Hematopoietic multipotent progenitor cell treated with erythropoietin and hydrocortisone succinate and interleukin-3 and kit ligand, for 15 days (in vitro differentiated cells): Measurements from ENCODE around the gene BCL2L1.

Experiments used
- DNase-seq: peaks from one replicate; pipeline ENCODE4 v3.0.0-alpha.2; 2015; ENCODE audit warnings: low spot score

Gene BCL2L1

DNA sequence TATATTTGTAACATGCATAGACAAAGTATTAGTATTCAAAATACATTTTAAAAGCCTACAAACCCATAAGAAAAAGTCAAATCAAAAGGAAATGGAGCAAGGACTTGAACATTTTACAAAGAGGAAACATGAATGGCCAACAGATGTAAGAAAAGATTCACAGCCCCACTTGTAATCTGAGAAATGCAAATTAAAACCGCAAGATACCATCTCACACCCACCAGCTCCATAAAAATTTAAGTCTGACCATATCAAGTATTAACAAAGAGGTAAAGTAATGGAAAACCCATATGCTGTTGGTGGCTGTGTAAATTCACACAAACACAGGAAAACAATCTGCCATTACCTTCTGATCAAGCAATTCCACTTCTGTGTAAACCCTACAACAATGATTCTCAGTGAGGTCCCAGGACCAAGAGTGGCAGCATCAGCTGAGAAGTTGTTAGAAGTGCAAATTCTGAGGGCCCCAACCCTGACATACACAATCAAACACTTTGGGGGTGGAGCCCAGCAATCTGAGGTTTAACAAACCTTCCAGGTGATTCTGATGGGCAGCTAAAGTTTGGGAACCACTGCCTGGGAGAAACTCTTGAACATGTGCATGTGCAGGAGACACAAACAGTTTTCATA is 30.9 kb downstream of the BCL2L1 start:
- DNase-seq = no peak

DNA sequence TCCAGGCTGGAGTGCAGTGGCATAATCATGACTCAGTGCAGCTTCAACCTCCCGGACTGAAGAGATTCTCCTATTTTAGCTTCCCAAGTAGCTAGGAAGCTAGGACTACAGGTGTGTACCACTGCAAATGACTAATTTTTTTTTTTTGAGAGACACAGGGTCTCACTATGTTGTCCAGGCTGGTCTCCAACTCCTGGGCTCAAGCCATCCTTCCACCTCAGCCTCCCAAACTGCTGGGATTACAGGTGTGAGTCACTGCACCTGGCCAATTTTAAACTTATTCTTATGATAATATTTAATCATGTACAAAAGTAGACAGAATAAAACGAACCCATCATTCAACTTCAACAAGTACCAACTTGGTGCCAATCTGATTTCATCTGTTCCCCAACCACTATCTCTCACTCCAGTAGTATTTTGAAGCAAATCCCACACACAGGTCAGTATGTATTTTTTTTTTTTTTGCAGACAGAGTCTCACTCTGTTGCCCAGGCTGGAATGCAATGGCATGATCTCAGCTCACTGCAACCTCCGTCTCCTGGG is 32.5 kb downstream of the BCL2L1 start:
- DNase-seq = no peak

DNA sequence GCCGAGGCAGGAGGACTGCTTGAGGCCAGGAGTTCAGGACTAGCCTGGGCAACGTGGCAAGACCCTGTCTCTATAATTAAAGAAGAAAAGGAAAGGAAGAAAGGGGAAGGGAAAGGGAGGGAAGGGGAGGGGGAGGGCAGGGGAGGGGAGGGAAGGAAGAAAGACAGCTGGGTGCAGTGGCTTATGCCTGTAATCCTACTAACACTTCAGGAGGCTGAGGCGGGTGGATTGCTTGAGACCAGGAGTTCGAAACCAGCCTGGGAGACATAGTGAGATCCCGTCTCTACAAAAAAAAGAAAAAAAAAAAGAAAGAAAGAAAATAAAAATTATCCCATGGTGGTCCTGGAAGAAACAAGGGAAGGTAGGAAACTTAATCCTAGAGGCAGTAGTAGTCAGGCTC is 33.5 kb downstream of the BCL2L1 start:
- no peak for DNase-seq

DNA sequence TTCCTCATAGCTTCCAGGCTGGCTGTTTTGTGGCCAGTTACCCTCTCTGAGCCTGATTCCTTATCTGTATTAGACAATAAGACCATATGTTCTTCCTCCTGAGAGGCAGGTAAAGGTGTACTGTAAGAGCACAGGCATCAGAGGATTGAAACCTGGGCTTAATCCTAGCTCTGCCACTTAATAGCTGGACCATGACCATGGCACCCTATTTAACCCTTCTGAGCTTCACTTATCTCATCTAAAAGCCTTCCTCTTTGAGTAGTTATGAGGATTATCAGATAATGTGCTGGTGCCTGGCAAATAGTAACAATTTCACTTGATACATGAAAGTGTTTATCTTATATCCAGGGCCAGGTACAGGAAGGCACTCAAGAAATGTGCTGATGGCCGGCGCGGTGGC is 34.9 kb downstream of the BCL2L1 start:
- DNase-seq = no peak

DNA sequence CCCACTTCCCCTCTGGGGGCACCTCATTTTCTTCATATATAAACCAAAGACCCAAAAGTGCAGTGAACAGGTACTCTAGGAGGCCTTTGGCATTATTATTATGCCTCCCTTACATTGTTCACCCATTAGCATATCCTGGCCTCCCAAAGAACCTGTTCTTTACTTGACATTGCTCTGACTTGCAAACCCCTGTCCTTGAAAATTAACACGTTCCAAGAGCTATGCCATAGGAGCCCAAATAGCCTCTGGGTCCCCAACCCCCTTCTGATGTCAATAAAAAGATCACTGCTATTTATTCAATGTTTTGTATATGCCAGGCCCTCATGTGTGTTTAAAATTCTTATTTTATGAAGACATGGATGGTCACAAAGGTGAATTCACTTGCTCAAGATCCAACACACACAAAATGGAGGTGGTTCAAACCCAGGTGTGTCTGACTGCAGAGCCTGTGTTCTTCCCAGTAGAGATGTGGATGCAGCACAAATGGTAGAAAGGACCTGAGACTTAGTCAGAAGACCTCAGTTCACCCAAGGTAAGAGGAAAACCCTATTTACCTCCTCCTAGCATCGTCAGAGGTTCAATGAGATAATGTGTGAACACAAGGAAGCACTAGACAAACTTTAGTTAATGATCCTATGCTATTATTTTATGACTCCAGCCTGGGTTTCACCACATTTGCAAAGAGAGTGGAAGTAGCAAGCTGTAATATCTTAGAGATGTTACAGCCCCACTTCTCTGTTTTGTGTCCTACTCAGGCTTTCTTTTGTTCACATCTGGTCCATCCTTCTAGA is 36.6 kb downstream of the BCL2L1 start:
- DNase-seq = no peak

DNA sequence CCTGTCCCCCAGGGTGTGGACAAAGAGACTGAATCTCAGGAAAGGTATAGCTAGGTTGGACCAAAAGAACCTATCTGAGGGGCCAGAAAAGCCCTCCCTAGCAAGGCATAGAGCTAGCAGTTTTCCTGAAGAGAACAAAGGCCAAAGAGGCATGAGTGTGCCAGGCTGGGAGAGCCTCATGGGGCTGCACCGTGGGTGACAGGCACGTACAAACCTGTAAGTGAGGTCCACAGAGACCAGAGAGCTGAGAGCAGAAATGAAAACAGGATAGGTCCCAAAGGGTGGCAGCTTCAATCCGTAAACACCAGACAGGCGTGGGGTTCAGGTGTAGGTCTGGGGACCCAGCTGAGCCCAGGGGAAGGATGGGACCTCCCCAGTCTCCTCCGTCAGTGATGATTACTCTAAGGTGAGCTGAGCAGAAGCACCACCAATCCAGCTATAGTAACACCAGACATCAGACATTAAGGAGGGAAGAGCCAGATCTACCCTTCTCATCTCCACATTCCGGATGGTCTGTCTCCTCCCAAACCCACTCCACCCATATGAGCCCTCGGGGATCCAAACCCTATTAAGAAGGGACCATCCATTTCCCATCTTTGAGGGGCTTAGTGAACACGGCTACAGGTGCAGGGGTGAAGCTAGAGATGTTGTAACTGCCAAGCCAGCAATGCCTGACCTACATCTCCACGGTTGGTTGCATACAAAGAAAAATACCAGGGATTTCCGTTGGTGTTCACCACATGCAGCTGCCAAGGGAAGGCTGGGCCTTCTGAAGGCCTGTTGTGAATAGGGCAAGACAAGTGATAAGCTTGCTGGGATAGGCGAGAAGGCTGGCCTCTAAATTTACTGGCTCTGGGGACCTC is 38.3 kb downstream of the BCL2L1 start:
- DNase-seq = no peak

DNA sequence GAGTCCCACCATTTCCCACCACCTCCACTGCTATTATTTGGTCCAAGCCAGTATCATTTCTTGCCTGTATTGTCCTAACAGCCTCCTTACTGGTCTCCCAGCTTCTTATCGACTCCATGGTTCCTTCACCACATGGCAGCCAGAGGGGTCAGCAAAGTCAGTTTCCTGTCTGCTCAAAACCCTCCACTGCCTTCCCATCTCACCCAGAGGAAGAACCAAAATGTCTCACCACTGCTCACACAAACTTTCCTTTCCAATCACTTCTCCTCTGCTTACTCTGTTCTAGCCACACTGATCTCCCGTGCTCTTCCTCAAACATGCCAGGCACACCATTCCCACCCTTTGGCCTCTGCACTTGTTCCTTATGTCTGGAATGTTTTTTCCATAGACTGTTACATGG is 39.7 kb downstream of the BCL2L1 start:
- DNase-seq = no peak

DNA sequence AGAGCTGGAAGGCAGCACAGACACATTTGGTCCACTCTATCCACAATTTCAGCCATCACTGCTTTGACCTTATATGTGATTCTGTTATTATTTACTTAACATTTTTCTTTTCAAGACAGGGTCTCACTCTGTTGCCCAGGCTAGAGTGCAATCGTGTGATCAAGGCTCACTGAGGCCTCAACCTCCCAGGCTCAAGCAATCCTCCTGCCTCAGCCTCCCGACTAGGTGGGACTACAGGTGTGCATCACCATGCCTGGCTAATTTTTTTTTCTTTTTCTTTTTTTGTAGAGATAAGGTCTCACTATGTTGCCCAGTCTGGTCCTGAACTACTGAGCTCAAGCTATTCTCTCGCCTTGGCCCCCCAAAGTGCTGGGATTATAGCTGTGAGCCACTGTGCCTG is 40.3 kb downstream of the BCL2L1 start:
- DNase-seq = no peak

DNA sequence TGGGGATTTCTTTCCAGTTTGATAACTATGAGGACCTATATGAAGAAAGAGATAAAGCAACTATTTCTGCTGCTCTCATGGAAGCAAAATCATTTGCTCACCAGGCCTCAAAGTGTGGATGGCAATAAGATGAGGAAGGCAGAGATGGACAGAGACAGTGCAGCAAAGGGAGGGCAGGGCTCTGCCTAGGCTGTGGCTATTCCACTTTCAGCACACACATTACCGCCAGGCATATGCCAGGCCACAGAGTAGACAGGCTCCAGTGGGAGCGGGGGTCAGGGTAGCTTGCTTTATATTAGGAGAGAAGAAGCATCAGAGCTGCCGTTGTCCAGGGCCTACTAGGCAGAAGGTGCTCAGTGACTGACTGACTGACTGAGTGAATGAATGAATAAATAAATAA is 40.9 kb downstream of the BCL2L1 start:
- no peak for DNase-seq

DNA sequence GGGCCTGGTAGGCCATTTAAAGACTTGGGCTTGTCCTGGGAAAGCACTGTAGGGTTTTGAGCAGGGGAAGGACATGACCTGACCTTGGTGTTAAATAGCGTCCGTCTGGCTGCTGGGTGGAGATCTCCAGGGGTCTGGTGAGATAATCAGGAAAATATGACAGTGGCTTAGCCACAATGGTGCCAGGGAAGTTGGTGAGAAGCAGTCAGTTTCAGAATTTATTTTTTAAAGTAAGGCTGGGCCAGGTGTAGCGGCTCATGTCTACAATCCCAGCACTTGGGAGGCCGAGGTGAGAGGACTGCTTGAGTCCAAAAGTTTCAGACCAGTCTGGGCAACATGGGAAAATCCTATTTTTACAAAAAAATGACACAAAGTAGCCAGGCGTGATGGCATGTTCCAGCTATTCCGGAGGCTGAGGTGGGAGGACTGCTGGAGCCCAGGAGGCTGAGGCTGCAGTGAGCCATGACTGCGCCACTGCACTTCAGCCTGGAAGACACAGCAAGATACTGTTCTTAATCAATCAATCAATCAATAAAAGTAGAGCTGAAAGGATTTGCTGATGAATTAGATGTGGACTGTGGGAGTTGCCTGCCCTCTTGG is 41.4 kb downstream of the BCL2L1 start:
- no peak for DNase-seq

DNA sequence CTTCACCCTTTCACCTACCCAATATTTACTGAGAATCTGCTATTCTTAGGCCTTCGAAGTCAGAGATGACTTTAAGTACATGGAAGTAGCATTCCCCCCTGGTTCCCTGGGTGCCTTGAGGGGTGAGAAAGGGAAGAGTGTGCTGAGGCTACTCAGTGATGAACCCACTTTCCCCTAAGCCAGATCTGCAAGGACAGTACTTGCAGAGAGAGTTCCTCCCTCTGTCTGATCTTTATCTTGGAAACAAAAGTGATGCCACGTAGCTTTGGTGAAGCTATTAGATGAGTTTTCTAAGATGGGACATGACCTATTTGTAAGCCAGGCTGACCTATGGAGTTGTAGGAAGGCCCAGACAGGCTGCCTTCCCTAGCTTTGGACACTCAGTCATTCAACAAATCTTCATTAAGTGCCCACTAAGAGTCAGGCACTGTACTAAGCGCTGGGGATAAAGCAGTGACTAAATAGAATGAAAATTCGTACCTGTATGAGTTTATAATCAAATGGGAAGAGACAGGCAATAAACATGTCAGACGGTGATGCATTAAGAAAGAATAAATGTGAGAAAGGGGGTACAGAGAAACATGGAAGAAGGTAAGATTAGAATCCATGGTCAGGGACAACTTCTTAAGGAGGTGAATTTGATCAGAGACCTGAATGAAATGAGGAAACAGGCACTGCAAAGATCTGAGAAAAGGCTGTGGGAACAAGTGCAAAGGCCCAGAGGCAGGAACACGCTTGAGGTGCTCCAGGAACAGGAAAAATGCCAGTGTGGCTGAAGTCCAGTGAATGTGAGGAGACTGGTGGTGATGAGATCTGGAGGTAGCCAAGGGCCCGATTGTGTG is 42.2 kb downstream of the BCL2L1 start:
- no peak for DNase-seq

DNA sequence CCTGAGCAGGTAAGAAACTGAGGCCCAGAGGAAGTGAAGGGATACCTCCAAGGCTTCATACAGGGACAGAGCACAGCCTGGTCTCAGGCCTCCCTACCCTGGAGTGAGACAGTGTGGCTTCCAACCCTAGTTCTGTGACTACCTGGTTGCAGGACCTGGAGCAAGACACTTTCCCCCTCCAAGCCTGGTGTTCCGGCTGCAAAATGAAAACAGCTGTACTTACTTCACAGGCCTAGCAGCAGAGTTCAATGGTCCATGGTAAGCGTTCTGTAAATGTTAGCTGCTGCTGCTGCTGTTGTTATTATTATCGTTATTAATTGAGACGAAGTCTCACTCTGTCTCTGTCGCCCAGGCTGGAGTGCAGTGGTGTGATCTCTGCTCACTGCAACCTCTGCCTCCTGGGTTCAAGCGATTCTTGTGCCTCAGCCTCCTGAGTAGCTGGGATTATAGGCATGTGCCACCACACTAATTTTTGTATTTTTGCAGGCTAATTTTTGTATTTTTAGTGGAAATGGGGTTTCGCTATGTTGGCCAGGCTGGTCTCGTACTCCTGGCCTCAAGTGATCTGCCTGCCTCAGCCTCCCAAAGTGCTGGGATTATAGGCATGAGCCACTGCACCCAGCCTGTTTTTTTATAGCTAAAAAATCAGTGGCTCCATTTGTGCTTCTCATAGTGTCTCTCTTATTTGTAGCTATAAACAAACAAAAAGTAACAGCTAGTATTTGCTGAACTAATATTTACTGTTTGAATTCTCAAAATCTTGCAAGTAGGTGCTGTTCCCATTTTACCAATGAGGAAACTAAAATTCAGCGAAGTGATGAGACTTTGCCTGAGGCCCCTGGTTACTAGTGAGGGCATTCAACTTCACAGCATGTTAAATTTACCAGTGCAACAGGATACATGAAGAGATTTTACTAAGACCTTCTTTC is 43.0 kb downstream of the BCL2L1 start:
- no peak for DNase-seq

DNA sequence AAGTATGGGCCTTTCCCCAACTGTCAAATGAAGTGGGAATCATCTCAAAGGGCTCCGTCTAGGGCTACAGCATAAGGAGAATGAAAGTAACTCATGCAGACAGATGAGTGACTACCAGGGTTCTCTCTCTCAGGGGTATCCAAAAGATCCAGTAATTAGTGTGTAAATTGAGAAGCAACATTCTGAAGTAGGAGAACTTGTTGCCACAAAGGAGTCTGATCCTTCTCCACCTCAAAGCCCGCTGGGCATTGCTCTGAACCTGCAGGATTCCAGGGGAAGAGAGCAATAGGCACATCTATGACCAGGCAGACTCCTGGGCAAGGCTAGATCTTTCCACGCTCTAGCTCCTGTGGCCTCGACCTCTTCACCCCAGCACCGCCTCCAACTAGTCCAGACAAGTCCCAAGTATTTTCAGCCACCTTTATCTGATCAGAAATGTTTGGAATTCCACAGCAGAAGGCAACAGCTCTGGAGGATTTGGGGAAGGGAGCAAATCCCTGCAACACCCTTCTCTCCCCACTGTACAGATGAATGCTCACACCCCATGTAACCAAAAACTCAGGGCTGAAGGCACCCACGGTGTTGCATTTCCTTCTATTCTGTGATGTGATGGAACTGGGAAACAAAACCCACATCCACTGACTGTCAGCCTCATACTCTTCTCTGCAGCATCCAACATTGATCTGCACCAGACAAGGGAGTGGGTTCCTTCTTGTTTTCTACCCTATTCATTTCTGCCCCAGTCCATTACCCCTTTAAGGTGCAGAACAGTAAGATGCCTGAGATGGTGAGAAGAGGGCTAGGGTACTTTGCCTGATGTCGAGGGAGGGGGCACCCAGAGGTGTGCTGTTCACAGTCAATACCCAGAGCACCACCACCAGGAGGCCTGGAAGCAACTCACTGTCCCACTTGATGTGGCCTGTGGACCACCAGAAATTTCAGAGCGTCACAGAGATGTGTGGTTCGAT is 44.0 kb downstream of the BCL2L1 start:
- DNase-seq = no peak

DNA sequence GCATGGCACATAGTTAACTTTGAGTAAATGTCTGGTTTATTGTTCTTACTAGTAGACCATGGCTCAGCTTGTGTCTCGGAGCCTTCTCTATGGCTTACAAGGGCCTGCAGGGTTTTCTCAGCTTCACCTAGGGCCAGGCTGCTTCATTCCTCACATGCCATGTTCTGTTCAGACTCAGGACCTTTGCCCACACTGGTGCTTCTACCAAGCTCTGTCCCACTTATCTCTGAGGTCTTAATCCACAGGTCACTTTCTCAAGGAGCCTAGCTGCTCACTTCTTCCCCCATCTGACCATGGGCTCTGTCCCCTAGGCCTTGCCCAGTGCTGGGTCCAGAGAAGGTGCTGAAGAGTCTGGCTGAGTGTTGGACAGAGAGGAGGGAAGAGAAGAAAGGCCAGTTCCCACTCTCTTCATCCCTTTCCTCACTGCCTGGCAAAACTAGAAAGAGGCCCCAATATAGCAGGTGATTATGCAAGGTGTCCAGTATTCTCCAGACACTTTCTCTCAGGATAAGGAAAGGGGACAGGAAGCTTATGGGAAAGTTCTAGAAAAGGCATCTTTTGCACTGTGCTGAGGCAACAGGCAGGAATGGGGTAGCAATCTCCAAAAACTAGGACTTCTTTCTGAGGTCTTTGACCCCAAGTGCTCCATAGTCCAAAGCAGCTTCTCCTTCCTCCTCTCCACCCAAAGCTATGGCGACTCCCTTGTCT is 45.0 kb downstream of the BCL2L1 start:
- DNase-seq = peak; percentile 36

DNA sequence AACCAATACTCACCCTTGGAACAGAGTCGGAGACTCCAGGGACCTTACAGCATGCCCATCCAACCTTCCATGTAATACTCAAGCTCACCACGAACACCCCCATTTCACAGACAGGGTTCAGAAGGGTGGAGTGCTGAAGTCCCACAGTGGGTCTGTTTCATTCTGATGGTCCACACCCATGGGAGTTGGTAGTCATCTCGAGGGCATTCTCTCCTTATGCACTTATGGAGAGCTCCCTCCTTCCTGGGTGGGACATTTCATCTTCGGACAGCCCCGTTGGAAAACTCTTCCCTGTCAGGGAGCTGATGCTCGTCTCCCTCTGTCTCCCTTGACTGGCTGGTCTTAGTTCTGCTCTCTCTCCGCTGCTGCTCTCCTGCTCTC is 46.1 kb downstream of the BCL2L1 start:
- DNase-seq = peak; percentile 86

DNA sequence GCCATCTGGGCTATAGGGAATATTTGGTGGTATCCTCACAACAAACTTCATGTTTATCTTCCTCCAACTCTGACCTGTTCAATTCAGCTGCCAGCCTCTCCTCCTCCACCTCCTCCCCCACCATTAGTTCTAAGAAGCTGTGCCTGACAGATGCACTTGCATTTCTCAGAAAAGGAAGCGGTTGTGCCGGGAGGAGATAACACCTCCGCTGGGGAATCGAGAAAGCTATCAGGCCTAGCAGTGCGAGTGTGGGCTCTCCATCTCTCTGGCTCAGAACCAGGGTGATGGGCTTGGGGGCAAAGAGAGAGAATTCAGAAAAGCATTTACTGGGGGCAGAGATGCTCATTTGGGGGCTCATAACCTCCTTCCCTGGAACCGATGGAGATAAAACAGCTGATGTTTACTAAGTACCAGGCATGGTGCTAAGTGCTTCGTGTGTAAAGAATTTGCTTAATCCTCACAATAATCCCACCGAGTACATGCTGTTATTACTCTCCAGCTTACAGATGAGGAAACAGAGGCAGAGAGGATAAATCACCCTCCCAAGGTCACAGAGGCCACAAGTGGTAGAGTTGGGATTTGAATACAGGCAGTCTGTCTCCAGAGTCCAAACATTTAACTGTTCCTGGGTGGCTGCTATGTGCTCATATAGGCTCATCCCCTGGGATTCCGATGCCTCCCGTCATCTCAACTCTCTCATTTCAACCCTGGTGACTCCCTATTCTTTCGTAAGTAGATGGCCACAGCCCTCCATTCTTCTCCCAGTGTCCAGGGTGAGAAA is 46.6 kb downstream of the BCL2L1 start:
- DNase-seq = peak; percentile 98
